PC-3 (cell line): Measurements from ENCODE around the gene CCDC187. TPM values are rescaled to one million over a fixed set of nuclear protein-coding genes. Genes with fewer than 3 reads are reported as not detected.

ENCODE experiments used
- ATAC-seq: fragments of 200-7000 bp; cut with Tn5 transposase; 2 replicates; pipeline ENCODE4 v1.9.1; 2020; ENCODE audit warnings: mild to moderate bottlenecking, moderate library complexity
- BruUV-seq: library from RNA; stranded (reverse); fragments of 400-500 nt; replicated peaks from 2 replicates; lab custom pipeline; 2021; lab: Mats Ljungman, UMichigan
- CTCF ChIA-PET: fragments of 300-600 bp; sonication (Branson Sonifier 250); formaldehyde crosslinking; loops from one replicate; lab custom pipeline; 2022; ENCODE audit warnings: antibody characterized with exemption; lab: Charles Lee
- POLR2A ChIA-PET: fragments of 300-600 bp; sonication (Branson Sonifier 250); formaldehyde crosslinking; loops from one replicate; lab custom pipeline; 2022; ENCODE audit warnings: antibody characterized with exemption; ENCODE audit not compliant: unreplicated experiment; lab: Charles Lee
- DNase-seq: peaks from one replicate; pipeline ENCODE4 v3.0.0-alpha.2; 2015
- H2AFZ ChIP-seq: fragments of 300-600 bp; sonication (generic); 2 replicates; pipeline ENCODE4 v1.6.0; 2016; ENCODE audit warnings: antibody characterized with exemption, low read length
- H3F3A ChIP-seq: fragments of 300-600 bp; sonication (generic); one replicate; pipeline ENCODE4 v1.6.0; 2017; ENCODE audit warnings: antibody characterized with exemption, low read length, control low read depth, mild to moderate bottlenecking; ENCODE audit not compliant: unreplicated experiment
- H3K27ac ChIP-seq: fragments of 300-600 bp; sonication (generic); 2 replicates; pipeline ENCODE4 v1.5.1; 2016; ENCODE audit warnings: mild to moderate bottlenecking, low read length
- H3K27me3 ChIP-seq: fragments of 300-600 bp; sonication (generic); 2 replicates; pipeline ENCODE4 v1.6.1; 2016; ENCODE audit warnings: low read length, mixed read lengths
- H3K36me3 ChIP-seq: fragments of 300-600 bp; sonication (generic); 2 replicates; pipeline ENCODE4 v1.6.1; 2016; ENCODE audit warnings: low read depth, mixed run types, low read length, mixed read lengths
- H3K4me1 ChIP-seq: fragments of 300-600 bp; sonication (generic); 2 replicates; pipeline ENCODE4 v1.5.1; 2016; ENCODE audit warnings: low read length; ENCODE audit not compliant: insufficient read depth
- H3K4me2 ChIP-seq: fragments of 300-600 bp; sonication (generic); 2 replicates; pipeline ENCODE4 v1.6.0; 2016; ENCODE audit warnings: low read length
- H3K4me3 ChIP-seq: fragments of 300-600 bp; sonication (generic); 2 replicates; pipeline ENCODE4 v1.5.1; 2016; ENCODE audit warnings: mild to moderate bottlenecking, low read length, mixed read lengths
- H3K79me2 ChIP-seq: fragments of 300-600 bp; sonication (generic); 2 replicates; pipeline ENCODE4 v1.6.1; 2017; ENCODE audit warnings: low read length, mixed read lengths
- H3K9ac ChIP-seq: fragments of 300-600 bp; sonication (generic); 2 replicates; pipeline ENCODE4 v1.6.0; 2016; ENCODE audit warnings: mild to moderate bottlenecking, low read length
- H3K9me2 ChIP-seq: fragments of 300-600 bp; sonication (generic); replicated peaks from 2 replicates; pipeline ENCODE4 v1.6.1; 2016; ENCODE audit warnings: mixed run types, low read length, mixed read lengths
- H3K9me3 ChIP-seq: fragments of 300-600 bp; sonication (generic); 2 replicates; pipeline ENCODE4 v1.6.1; 2016; ENCODE audit warnings: low read length, mixed read lengths
- H4K20me1 ChIP-seq: fragments of 300-600 bp; sonication (generic); 2 replicates; pipeline ENCODE4 v1.6.1; 2016; ENCODE audit warnings: low read length, mixed read lengths
- EZH2 ChIP-seq: fragments of 300-600 bp; sonication (generic); IDR thresholded peaks from one replicate; pipeline ENCODE4 v1.6.1; 2017; ENCODE audit warnings: antibody characterized with exemption, mild to moderate bottlenecking, low read length; ENCODE audit not compliant: unreplicated experiment
- EZH2phosphoT487 ChIP-seq: fragments of 300-600 bp; sonication (generic); IDR thresholded peaks from 2 replicates; pipeline ENCODE4 v1.6.1; 2018; ENCODE audit warnings: mild to moderate bottlenecking, antibody characterized with exemption, low read length, borderline replicate concordance
- intact Hi-C: fragments of 100-400 bp; cut with micrococcal nuclease; formaldehyde crosslinking; loops from 2 replicates; pipeline ENCODE4 v1.9.0; 2023
- total RNA-seq: library from RNA; depleted of rRNA; stranded (reverse); fragments of >200 nt; gene quantifications from 2 replicates; pipeline ENCODE4 v1.2.3, GENCODE V29; 2014
- TF ChIP-seq, protein P1 (sequence below): fragments of 300-600 bp; sonication (generic); conservative IDR thresholded peaks from 2 replicates; pipeline ENCODE4 v1.5.1; 2017; ENCODE audit warnings: antibody characterized with exemption, low read depth, mild to moderate bottlenecking, low read length

Gene CCDC187
- total RNA-seq, 1 experiment from 2014 or later: 0.04 TPM

DNA sequence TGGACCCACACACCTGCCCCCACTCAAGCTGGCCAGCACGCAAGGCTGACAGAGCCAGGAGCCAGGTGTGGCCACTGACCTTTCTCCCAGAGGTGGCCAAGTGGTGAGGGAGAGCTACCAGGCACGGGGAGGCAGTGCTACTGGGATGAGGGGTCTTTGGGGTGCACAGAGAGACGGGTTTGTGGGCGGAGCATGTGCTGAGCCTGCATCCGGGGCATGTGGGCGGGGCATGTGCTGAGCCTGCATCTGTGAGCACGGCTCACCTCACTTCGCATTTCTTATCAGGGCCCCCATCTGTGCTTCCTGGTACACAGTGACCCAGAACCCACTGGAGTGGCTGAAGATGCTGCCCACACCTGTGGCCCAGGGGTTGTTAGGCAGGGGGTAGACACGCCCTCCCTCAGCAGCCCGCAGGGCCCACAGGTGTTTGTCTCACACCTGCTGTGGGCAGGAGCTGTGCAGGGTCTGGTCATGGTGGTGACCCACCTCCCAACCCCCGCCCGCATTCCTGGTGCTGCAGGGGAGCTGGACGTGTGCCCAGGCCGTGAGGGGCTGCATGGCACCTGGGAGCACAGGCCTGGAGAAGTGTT lies 21.5 kb downstream of the CCDC187 start:
- Histone ChIP-seq H3K27ac (no peak overlapping the region), H3F3A (no peaks in the 10 kb centered on the region), H3K4me3 (no peak overlapping the region), H3K27me3 (no peaks in the 10 kb centered on the region), H3K4me2 (no peak overlapping the region), H3K9ac (no peak overlapping the region), H3K79me2 (no peaks in the 10 kb centered on the region), H4K20me1 (no peaks in the 10 kb centered on the region), H2AFZ (no peak overlapping the region), H3K36me3 (no peaks in the 10 kb centered on the region), H3K9me2 (no peaks in the 10 kb centered on the region), H3K4me1 (peaks cover 5% of the 10 kb centered on the region; the same call in 1 of the 2 replicates), H3K9me3 (no peaks in the 10 kb centered on the region)
- no peak for TF ChIP-seq EZH2phosphoT487
- TF ChIP-seq, protein P1, sequence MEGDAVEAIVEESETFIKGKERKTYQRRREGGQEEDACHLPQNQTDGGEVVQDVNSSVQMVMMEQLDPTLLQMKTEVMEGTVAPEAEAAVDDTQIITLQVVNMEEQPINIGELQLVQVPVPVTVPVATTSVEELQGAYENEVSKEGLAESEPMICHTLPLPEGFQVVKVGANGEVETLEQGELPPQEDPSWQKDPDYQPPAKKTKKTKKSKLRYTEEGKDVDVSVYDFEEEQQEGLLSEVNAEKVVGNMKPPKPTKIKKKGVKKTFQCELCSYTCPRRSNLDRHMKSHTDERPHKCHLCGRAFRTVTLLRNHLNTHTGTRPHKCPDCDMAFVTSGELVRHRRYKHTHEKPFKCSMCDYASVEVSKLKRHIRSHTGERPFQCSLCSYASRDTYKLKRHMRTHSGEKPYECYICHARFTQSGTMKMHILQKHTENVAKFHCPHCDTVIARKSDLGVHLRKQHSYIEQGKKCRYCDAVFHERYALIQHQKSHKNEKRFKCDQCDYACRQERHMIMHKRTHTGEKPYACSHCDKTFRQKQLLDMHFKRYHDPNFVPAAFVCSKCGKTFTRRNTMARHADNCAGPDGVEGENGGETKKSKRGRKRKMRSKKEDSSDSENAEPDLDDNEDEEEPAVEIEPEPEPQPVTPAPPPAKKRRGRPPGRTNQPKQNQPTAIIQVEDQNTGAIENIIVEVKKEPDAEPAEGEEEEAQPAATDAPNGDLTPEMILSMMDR: no peak
- no peak for TF ChIP-seq EZH2
- CTCF ChIA-PET: no interaction called here
- no TSS peak for BruUV-seq
- intact Hi-C loops: loop anchor here (5.0 kb wide), 1 partner anchor 145 kb away; no protein-coding TSS in a partner anchor
- ATAC-seq (no peak), DNase-seq (no peak)
- POLR2A ChIA-PET: no interaction called here

DNA sequence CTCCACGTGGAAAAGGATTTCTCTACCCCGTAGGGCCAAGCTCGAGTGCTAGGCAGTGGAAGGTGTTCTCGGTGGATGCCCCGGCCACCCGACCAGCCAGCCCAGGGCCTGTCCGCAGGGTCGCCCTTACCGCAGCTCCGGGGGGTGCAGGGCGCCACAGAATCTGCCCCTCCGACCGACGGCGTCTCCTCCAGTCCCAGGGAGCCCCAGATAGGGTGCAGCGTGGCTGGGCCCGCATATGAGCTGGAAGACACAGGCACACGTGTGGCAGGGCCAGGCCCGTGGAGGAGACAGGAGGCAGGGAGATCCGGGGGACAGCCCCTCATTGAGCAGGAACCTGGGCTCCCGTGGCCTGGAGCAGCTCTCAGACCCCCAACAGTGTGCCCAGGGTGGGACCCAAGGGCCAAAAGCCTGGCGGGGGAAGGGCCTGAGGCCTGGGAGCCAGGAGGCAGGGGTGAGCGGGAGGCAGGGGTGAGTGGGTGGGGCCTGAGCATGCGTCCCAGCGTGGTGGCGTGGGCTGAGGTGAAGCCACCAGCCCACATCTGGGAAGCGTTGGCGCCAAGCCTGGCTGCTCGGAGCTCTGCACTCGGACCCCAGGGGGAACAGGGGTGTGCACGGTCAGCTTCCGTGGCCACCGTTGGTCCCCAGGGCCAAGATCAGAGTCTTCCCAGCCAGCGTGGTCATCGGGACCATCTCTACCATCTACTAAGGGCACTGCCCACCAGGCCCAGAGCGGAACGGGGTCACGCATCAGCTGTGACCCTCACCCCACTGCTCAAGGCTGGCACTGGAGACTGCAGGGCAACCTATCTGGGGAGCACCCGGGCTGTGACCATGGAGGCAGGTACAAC lies 22.2 kb downstream of the CCDC187 start:
- CTCF ChIA-PET: no interaction called here
- intact Hi-C loops: loop anchor here (5.0 kb wide), 1 partner anchor 144 kb away; no protein-coding TSS in a partner anchor

DNA sequence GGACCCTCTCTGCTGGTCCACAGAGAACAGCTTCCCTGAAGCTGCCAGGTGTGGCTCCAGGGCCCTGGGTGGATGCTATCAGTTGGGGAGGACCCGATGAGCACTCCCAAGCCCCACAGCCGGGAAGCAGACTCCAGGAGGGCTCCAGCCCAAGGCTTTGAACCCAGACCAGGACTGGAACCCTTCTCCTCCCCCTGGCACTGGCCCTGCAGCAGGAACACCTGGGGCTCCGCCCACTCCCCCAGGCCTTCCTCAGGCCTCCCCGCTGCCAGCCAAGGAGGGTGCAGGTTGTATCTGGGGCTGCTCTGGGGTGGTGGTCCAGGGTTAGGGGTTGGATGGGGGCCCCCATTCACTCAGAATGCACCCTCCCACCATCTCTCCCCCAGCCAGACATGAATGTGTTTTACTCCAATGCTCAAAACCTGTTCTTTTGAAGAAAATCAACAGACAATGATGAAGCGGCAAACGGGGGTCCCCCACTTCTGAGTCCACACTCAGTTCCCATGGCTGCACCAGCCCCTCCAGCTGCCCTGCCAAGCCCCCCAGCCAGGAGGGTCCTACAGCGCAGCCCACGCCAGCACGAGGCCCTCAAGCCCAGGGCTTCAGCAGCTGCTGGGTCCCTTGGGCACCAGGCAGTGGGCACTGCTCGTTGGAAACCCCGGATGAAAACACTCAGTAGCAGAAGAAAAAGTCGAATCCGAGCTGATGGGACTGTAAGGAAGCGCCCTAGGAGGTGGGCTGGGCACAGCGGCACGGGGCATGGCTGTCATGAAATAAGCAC lies 23.2 kb downstream of the CCDC187 start:
- Histone ChIP-seq H4K20me1 (no peaks in the 10 kb centered on the region), H3K9ac (no peak overlapping the region), H3K9me3 (no peaks in the 10 kb centered on the region), H3K4me2 (no peak overlapping the region), H3K27me3 (no peaks in the 10 kb centered on the region), H3K9me2 (no peaks in the 10 kb centered on the region), H3F3A (no peaks in the 10 kb centered on the region), H3K27ac (no peak overlapping the region), H3K4me1 (peaks cover 5% of the 10 kb centered on the region; the same call in 1 of the 2 replicates), H3K36me3 (no peaks in the 10 kb centered on the region), H2AFZ (no peak overlapping the region), H3K4me3 (no peak overlapping the region), H3K79me2 (no peaks in the 10 kb centered on the region)
- TF ChIP-seq, protein P1: no peak
- TF ChIP-seq EZH2phosphoT487 (no peak), EZH2 (no peak)
- no peak for ATAC-seq
- CTCF ChIA-PET: no interaction called here
- DNase-seq: no peak
- POLR2A ChIA-PET: no interaction called here
- BruUV-seq: no TSS peak
- intact Hi-C loops: loop anchor here (5.0 kb wide), 1 partner anchor 143 kb away; no protein-coding TSS in a partner anchor

More for the DNA sequence above, 22.2 kb downstream of the CCDC187 start:
- BruUV-seq: no TSS peak
- ATAC-seq (no peak), DNase-seq (no peak)
- Histone ChIP-seq H3K9me3 (no peaks in the 10 kb centered on the region), H4K20me1 (no peaks in the 10 kb centered on the region), H3K4me3 (no peak overlapping the region), H3K27ac (no peak overlapping the region), H3K9ac (no peak overlapping the region), H3K4me1 (peaks cover 5% of the 10 kb centered on the region; the same call in 1 of the 2 replicates), H3K79me2 (no peaks in the 10 kb centered on the region), H3K9me2 (no peaks in the 10 kb centered on the region), H3K27me3 (no peaks in the 10 kb centered on the region), H3K4me2 (no peak overlapping the region), H3F3A (no peaks in the 10 kb centered on the region), H3K36me3 (no peaks in the 10 kb centered on the region), H2AFZ (no peak overlapping the region)
- POLR2A ChIA-PET: no interaction called here
- no peak for TF ChIP-seq EZH2phosphoT487
